BE2C (cell line): ENCODE results near the gene KAT2A.
A peak's percentile ranks its signal among the peaks of the same experiment; 100 is the strongest.

Experiments
- DNase-seq: peaks from one replicate; pipeline ENCODE4 v3.0.0-alpha.2; 2020
- H3K27me3 ChIP-seq: fragments of 250-450 bp; sonication (Bioruptor Pico); 2 replicates; pipeline ENCODE4 v1.5.1; 2020; ENCODE audit warnings: mild to moderate bottlenecking
- H3K36me3 ChIP-seq: fragments of 250-450 bp; sonication (Bioruptor Pico); 2 replicates; pipeline ENCODE4 v1.5.1; 2020; ENCODE audit warnings: mild to moderate bottlenecking
- H3K4me1 ChIP-seq: fragments of 250-450 bp; sonication (Bioruptor Pico); 2 replicates; pipeline ENCODE4 v1.5.1; 2020
- H3K4me3 ChIP-seq: 2 replicates; pipeline ENCODE4 v1.5.1; 2011; ENCODE audit warnings: low read depth, low read length
- H3K9me3 ChIP-seq: fragments of 250-450 bp; sonication (Bioruptor Pico); 2 replicates; pipeline ENCODE4 v1.5.1; 2020
- TF ChIP-seq, protein P1 (sequence below): IDR thresholded peaks from 2 replicates; pipeline ENCODE4 v1.5.1; 2012; ENCODE audit warnings: mild to moderate bottlenecking, low read depth, low read length

The KAT2A gene

GRCh38 chr17:42067371-42068091, 53.6 kb downstream of the KAT2A start:
- Histone ChIP-seq H3K4me1 (peaks cover 9% of the 10 kb centered on the region), H3K36me3 (no peaks in the 10 kb centered on the region), H3K4me3 (no peak overlapping the region), H3K9me3 (no peaks in the 10 kb centered on the region), H3K27me3 (peaks cover 6% of the 10 kb centered on the region; the same call in 1 of the 2 replicates)
- peak; percentile 82 for DNase-seq
- TF ChIP-seq, protein P1, sequence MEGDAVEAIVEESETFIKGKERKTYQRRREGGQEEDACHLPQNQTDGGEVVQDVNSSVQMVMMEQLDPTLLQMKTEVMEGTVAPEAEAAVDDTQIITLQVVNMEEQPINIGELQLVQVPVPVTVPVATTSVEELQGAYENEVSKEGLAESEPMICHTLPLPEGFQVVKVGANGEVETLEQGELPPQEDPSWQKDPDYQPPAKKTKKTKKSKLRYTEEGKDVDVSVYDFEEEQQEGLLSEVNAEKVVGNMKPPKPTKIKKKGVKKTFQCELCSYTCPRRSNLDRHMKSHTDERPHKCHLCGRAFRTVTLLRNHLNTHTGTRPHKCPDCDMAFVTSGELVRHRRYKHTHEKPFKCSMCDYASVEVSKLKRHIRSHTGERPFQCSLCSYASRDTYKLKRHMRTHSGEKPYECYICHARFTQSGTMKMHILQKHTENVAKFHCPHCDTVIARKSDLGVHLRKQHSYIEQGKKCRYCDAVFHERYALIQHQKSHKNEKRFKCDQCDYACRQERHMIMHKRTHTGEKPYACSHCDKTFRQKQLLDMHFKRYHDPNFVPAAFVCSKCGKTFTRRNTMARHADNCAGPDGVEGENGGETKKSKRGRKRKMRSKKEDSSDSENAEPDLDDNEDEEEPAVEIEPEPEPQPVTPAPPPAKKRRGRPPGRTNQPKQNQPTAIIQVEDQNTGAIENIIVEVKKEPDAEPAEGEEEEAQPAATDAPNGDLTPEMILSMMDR, result peak; percentile 94

GRCh38 chr17:42065201-42065600, 56.0 kb downstream of the KAT2A start:
- H3K9me3 ChIP-seq, result no peaks in the 10 kb centered on the region
- TF ChIP-seq, protein P1, result no peak
- no peaks in the 10 kb centered on the region for H3K27me3 ChIP-seq
- H3K4me3 ChIP-seq, result no peak overlapping the region
- no peak for DNase-seq
- no peaks in the 10 kb centered on the region for H3K36me3 ChIP-seq
- peaks cover 9% of the 10 kb centered on the region for H3K4me1 ChIP-seq
